DMS53 treated with DMSO at 0.1 percent for 48 hours (cell line): ENCODE measurements around the gene LIPG.
"Not testable (repeated sequence)": the region's sequence is repeated elsewhere in the genome, so short reads cannot be mapped to it uniquely, and the experiment has no call there.

Experiments
- DNase-seq: peaks from one replicate; lab custom pipeline; 2025; ENCODE audit not compliant: unreplicated experiment; lab: John Stamatoyannopoulos, UW

Gene LIPG

DNA sequence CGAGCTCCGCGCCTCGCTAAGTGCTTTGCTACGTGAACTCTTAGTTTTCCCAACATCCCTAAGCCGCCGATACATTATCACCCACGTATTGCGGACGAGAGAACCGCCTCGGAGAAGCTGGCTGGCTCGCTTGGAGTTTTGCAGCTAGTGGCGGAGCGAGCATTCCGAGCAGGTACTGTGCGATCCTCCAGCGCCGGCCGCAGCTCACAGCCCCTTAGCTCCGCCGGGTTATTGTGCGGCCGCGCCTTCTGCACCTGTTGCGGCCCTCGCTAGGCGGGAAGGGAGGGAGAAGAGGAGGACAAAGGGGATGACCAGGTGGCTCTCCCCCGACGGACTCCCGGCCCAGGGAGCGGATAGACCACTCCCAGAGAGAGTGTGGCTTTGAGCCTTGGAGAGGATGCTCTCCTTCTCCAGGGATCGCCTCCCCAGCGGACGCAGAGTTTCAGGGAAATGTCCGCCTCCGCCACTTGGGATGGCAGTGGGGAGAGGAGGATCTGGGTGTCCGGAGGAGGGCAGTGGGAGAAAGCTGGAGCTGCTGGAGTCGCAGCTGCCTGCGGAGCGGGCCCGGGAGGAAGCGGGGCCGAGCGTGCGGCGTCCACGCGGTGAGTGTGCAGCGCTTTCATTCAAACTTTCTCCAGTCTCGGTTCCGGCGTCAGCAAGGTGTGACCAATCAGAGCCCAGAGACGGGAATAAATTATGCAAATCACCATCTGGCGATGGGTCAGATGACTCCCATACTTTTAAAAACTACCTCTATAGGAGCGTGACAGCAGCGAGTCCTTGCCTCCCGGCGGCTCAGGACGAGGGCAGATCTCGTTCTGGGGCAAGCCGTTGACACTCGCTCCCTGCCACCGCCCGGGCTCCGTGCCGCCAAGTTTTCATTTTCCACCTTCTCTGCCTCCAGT, at the start of gene LIPG:
Gene LIPG, plus strand, starts transcription at position 769 of the 905 bp plus-strand sequence. CDS start 252 bp downstream, outside the sequence.
- DNase-seq: peak; percentile 99

DNA sequence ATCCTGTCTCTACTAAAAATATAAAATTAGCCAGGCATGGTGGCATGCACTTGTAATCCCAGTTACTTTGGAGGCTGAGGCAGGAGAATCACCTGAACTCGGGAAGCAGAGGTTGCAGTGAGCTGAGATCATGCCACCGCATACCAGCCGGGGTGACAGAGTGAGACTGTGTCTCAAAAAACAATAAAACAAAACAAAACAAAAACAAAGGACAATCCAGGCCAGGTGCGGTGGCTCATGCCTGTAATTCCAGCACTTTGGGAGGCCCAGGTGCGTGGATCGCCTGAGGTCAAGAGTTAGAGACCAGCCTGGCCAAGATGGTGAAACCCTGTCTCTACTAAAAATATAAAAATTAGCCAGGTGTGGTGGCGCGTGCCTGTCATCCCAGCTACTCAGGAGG, 49.0 kb upstream of the LIPG start:
- DNase-seq: not testable (repeated sequence)

DNA sequence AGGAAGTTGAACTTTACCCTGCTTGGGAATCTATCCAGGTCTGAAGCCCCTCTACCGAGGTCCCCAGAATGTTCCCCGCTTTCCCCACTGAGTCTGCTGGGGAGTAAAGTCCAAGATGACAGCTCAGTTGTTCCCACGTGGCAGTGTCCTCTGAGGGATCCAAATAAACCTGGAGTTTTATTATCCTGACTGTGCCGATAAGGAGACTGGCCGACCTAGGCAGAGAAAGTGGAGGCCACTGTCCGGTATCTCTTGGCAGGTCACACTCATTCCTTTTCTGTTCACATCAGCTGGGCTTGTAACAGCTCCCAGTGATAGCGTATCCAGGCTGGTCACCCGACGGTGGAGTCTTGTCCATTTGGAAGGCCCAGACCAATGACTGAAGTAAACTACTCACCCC, 47.3 kb upstream of the LIPG start:
- DNase-seq: no peak

DNA sequence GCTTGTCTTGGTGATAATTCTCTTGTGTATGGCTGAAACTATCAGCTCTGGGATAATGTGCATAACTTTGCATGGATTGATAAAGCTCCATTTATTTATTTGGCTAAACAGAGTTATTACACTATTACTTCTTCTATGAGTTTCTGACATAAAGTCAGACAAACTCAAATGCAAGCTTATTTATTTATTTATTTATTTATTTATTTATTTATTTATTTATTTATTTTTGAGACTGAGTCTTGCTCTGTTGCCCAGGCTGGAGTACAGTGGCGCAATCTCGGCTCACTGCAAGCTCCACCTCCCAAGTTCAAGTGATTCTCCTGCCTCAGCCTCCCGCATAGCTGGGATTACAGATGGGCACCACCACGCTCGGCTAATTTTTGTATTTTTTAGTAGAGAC, 46.9 kb upstream of the LIPG start:
- not testable (repeated sequence) for DNase-seq

DNA sequence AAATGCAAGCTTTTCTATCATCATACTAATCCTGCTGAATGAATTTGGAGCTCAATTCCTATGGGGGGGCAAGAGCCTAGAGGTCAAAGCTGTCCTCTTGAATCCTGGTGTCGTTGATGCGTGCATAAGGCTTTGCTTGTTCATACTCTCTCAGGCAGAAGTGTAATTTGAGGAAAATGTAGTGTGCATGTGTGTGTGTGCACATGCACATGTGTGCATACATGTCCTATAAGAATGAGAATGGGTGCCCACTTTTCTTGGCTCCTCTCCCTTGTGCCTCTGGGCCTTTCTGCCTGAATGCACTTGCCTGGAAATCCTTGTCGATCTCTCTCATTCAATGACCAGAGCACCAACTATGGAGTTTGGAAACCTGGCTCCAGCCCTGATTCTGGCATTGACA, 46.3 kb upstream of the LIPG start:
- DNase-seq: no peak

DNA sequence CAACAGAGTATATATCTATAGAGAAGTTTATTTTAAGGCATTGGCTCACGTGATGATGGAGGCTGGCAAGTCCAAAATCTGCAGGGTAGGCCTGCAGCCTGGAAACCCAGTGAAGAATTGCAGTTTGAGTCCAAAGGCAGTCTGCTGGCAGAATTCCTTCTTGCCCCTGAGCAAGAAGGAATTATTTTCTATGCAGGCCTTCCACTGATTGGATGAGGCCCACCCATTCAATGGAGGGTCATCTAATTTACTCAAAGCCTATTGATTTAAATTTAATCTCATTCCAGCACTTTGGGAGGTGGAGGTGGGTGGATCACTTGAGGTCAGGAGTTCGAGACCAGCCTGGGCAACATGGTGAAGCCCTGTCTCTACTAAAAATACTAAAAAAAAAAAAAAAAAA, 44.4 kb upstream of the LIPG start:
- no peak for DNase-seq

DNA sequence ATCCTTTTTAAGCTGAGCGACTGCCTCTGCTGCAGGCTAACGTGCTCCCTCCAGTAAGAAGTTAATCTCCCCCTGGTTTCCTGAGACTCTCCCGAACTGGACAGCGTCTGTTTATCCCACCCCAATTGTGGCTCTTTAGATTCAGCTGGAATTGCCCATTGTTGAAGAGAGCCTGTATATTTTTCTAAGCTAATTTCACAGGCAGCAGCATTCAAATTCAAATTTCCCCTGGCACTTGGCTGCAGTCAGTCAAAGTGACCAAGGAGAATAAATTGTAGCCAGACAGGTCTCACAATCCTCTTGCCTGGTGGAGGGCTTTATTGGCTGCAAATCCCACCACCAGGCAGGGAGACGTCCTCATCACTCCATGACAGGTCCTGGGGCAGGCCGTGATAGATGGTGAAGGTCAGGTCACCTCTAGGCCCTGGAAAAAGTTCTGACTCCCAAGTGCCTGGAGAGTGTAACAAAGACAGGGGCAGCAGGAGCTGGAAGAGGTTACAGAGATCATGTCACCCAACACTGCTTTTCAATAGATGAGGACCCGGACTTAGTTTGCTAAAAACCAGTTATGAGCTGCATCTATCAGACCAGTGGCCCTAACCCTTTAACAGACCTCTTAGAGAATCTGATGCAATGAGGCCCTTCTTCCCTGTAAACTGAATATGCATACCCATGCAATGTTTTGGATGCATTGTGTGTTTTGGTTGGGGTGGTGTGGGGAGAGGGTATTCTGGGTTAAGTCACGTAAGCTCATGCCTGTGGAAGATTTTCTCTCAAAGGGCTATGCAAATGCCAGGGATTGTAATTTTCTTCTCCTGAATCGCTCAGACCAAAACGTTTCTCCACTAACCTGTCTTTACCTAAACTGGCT, 42.5 kb upstream of the LIPG start:
- no peak for DNase-seq

DNA sequence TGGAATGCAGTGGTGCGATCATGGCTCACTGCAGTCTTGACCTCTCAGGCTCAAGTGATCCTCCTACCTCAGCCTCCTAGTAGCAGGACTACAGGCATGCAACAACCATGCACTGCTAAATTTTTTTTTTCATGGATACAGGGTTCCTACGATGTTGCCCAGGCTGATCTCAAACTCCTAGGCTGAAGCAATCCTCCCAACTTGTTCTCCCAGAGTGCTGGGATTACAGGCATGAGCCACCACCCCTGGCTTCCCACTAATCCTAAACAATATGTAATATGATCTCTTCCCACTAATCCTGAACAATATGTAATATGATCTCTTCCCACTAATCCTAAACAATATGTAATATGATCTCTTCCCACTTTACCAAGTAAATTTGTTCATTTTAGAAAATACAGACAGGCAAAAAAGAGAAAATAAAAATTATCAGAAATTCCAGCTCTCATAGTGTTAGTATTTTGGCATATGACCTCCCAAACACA, 41.2 kb upstream of the LIPG start:
- DNase-seq: peak; percentile 88

DNA sequence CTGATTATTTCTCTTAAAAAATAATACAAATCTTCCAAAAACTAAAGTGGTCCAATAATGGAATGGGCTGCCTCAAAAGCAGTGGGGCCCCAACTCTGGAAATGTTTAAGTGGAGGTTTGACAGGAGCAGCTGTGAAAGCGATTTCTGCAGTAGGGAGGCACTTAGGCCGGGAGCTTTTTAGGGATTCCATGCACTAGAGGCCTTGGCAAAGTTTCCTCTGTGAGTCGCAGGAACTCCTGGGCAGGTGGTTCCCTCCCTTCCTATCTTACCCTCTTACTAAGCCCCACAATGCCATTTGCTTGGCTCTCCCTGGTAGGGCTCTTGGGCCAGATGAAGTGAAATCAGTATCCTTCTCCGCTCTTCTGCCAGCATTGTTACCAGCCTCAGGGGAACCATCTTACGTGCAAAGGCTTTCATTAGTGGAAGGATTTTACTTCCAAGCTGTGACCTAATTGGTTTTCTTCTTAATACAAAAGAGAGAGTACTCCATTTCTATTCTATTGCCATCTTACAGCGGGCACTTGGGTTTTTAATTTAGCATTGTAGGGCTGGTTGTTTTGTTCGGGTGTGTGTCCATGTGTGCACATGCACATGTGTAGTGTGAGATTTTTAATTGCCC, 40.5 kb upstream of the LIPG start:
- peak; percentile 52 for DNase-seq

DNA sequence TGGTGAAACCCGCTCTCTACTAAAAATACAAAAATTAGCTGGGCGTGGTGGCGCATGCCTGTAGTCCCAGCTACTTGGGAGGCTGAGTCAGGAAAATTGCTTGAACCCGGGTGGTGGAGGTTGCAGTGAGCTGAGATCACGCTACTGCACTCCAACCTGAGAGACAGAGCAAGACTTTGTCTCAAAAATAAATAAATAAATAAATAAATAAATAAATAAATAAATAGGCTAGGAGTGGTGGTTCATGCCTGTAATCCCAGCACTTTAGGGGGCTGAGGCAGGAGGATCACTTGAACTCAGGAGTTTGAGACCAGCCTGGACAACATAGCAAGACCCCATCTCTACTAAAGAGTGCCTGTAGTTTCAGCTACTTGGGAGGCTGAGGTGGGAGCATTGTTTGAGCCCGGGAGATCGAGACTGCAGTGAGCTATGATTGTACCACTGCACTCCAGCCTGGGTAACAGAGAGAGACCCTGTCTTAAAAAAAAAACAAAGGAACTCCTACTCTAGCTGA, 38.2 kb upstream of the LIPG start:
- not testable (repeated sequence) for DNase-seq

DNA sequence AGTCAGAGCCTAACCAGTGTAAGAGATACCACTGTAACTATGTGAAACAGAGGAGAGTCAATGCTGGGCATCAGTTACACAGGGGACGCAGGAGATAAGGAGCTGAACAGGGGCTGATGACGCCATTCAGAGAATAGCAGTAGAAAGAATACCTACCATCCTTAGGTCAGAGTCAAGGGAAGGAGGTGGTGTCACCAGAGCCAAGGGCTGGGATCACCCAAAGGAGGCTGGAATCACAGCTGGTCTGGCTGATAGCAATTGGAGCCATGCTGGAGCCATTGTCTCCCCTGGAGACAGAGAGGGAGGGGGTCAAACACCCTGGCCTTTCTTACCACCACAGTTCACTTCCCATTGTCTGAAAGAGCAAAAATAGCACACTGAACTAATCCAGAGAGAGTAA, 37.5 kb upstream of the LIPG start:
- DNase-seq: no peak

DNA sequence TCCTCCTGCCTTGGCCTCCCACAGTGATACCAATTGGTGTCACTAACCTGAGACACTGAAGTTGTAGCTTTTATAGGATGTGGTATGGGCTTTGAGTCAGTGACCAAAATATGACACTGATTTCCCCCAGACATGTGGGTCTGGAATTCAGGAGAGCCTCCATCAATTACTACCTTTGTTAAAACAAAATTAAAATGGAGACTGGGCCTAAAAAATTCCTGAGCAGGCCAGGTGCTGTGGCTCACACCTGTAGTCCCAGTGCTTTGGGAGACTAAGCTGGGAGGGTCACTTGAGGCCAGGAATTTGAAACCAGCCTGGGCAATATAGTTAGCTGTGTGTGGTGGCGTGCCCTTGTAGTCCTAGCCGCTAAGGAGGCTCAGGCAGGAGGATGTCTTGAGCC, 36.9 kb upstream of the LIPG start:
- no peak for DNase-seq

DNA sequence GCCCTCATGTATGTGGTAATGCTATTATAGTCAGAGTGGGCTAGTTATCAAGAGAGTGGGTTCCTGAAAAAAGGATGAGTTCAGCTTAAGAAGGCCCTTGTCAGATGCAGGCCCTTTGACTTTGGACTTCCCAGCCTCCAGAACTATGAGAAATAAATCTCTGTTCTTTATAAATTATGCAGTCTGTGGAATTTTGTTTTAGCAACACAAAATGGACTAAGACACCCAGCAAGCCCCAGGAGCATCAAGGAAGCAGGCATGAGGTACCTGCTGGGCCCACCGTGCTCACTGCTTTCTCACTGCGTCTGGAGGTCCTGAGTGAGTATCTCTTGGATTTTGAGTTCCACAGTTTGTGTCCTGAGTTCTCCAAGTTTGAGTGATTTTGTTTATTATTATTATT, 35.9 kb upstream of the LIPG start:
- DNase-seq: no peak

DNA sequence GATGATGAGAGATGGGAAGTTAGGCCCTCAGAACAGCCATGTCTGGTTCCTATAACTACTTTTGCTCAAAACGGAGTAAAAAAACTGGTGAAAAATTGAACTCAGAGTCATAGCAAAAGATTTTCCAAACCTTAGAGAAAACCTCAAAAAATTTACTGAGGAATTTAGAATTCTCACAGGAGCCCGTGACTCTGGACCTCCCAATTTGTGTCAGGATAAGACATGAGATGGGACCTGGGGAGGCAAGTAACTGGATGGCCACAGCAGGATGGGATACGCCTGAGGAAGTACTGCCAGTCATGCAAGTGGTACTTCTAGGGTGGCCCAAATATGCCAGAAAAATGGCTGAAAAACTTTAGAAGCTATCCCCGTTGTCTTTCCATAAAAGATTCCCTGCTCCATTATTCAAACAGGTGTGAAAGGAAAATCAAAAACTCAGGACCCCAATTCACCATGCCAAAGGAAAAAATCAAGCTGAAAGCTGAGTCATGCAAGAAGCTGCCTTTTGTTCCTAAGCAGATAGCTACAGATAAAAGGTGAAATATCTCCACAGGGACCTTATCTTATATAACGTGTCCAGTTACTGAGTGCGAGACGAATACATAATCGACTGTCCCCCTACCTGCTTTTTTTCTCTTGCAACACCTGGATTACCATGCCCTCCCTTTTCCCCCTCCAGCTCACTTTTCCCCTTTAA, 34.1 kb upstream of the LIPG start:
- DNase-seq: no peak

DNA sequence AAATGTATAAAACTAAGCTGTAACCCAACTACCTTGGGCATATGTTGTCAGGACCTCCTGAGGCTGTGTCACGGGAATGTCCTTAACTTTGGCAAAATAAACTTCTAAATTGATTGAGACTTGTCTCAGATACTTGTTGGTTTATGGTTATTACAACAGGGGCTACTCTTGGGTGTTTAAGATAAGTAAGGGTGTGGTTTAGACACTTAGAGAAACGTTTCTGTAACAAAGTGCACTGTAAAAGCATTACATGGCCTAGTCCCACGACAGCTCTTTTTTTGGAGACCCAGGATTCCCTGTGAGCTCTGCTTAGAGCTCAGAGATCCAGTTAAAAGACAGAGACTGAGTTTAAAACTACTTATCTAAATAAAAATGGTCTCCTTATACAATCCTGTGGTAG, 32.3 kb upstream of the LIPG start:
- DNase-seq: no peak

DNA sequence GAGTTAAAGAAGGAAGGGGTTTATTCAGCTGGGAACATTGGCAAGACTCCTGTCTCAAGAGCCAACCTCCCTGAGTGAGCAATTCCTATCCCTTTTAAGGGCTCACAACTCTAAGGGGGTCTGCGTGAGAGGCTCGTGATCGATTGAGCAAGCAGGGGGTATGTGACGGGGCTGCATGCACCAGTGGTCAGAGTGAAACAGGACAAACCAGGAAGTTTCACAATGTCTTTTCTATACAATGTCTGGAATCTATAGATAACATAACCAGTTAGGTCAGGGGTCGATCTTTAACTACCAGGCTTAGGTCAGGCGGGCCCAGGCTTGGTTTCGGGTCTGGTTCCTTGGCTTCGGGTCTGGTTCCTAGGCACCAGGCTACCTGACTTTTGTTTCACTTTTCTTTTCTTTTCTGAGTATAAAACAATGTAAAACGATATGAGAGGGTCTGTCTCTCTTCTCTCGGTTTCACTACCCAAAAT, 30.1 kb upstream of the LIPG start:
- DNase-seq: no peak

DNA sequence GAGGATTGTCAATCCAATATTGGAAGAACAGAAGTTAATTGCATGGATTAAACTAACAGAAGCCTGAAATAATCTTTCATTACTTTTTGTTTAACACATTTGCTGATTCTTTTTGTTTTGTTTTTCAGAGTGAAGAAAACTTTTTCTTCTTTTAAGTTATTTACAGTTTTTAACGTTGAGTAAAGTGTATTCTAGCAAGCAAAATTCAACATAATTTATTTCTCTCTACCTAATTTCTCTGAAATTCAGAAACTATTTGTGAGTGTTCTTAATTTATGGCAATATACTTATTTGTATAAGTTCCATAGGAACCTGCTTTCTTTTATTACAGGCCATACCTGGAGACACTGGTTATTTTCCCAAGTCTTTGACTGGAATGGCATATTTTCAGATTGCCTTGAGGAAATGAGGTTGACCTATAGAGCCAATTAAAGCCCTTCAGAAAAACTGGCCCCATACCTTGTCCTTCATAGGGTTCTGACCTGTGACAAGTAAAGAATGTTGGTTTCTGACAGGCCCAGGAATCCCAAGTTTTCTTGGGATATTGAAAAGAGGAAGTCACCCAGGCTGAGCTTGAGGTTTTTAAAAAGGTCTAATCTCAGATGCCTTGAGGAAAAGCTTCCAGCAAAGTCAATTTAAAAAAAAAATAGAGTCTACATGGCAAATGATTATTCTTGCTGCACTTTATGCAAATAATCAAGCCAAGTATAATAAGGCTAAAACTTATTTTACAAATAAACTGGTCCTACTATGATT, 26.8 kb upstream of the LIPG start:
- no peak for DNase-seq

DNA sequence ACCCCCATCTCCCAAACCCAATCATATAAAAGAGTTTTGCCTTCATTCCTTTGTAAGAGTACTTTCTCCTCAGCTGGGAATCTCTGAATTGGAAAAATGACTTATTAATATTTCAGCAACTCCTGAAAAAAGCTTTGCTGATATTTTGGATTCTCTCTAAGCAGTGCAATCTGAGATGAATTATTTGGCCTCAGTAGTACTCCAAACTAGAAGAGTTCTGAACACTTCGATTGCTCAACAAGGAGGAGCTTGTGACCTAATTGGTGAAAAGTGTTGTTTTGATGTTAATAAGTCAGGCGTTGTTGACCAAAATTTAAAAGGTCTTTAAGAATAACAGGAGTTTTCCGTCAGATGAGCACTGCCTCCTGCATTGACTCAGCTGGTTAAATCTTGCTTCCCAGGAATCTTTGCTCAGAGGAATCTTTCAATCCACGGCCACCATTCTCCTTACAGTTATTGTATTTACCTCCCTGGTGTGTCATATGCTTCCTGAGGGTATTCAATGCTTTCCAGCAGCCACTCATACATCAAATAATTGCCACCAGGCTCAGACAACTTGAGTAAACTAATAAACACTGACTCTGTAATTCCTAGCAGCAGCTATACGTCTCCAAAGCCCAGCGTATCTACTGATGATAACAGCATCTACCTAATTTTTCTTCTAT, 24.5 kb upstream of the LIPG start:
- no peak for DNase-seq

DNA sequence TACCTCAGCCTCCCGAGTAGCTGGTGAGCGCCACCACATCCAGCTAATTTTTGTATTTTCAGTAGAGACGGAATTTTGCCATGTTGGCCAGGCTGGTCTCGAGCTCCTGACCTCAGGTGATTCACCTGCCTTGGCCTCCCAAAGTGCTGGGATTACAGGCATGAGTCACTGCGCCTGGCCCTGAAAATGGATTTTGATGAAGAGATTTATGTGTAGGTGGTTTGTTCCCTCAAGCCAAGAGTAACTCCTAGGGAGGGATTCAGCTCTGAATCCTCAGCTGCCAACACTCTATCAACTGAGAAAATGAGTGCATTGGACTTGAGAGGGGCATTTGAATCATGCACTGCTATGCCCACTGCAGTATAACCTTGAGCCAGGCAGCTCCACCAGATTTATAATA, 17.5 kb upstream of the LIPG start:
- no peak for DNase-seq
